Natural killer cell treated with Interleukin-12 subunit alpha and Interleukin-12 subunit beta and Interleukin-15 and Interleukin-18, amount 100 ng/mL, for 72 hours (primary cell): ENCODE measurements around the gene RNF141. TPM values are rescaled to one million over a fixed set of nuclear protein-coding genes. Genes with fewer than 3 reads are reported as not detected.
A peak's percentile ranks its signal among the peaks of the same experiment; 100 is the strongest.

Experiments
- ATAC-seq, 2 donors: fragments of 150-1000 bp; cut with Tn5 transposase in 1 of 2; sonication (Bioruptor Pico), chemical (Tn5 transposase) in 1 of 2; 2 replicates each; pipeline ENCODE4 v1.10.0; 2021
- DNase-seq: peaks from one replicate; pipeline ENCODE4 v3.0.0; 2022; ENCODE audit warnings: low spot score
- H3K27ac Mint-ChIP-seq, 2 donors: 1 replicate in 1 of 2; 2 replicates in 1 of 2; pipeline ENCODE4 v1.8.0; 2022; ENCODE audit warnings: mixed read lengths in 2 of 2, mild to moderate bottlenecking in 1 of 2, moderate library complexity in 1 of 2
- H3K27me3 Mint-ChIP-seq, 2 donors: 1 replicate in 1 of 2; 2 replicates in 1 of 2; pipeline ENCODE4 v1.8.0; 2022; ENCODE audit warnings: mixed read lengths in 2 of 2
- H3K36me3 Mint-ChIP-seq: one replicate; pipeline ENCODE4 v1.8.0; 2022; ENCODE audit warnings: mixed read lengths
- H3K4me1 Mint-ChIP-seq, 2 donors: 1 replicate in 1 of 2; 2 replicates in 1 of 2; pipeline ENCODE4 v1.8.0; 2022; ENCODE audit warnings: low read depth in 2 of 2, mixed read lengths in 2 of 2, mild to moderate bottlenecking in 1 of 2
- H3K4me3 Mint-ChIP-seq: one replicate; pipeline ENCODE4 v1.8.0; 2022; ENCODE audit warnings: mixed read lengths
- H3K9me3 Mint-ChIP-seq: 2 replicates; pipeline ENCODE4 v1.8.0; 2022; ENCODE audit warnings: mixed read lengths
- total RNA-seq, 2 donors: library from RNA; stranded (reverse); gene quantifications; one replicate each; pipeline ENCODE4 v1.2.3, GENCODE V29; 2022

RNF141 gene
- total RNA-seq, 2 donors from 2014 or later = 9.5 to 12.7 TPM

DNA sequence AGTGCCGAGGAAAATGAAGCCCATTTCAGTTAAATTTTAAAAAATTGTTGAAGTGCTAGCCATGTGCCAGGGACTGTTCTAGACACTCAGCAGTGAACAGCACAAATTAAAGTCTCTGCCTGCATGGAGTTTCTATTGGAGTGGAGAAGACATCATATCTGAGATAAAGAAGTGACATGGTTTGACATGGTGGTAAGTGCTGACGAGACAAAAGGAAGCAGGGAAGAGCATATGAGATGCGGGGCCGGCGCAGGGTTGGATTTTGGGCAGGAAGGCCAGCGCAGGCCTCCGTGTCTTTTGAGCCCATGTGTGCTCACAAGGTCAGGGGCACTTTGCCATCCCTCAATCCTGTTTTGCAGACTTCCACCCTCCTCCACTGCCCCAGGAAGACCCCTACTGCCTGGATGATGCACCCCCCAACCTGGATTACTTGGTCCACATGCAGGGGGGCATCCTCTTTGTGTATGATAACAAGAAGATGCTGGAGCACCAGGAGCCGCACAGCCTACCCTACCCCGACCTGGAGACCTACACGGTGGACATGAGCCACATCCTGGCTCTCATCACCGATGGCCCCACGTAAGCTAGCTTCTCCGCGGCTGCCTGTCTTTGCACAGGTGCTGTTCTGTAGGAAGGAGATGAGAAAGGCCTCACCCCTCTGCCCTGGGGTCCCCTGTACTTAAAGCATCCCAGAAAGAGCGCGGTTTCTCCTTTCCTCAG is 56.4 kb downstream of the RNF141 start:
- Mint-ChIP-seq H3K4me3 (no peak overlapping the region), H3K36me3 (no peaks in the 10 kb centered on the region), H3K27me3 (peaks cover 0 to 5% of the 10 kb centered on the region in 2 donors), H3K4me1 (peaks cover 8 to 11% of the 10 kb centered on the region in 2 donors), H3K27ac (no peak overlapping the region), H3K9me3 (no peaks in the 10 kb centered on the region)
- ATAC-seq (no peak), DNase-seq (no peak)

- H3K4me3 Mint-ChIP-seq = no peak overlapping the region
- H3K36me3 Mint-ChIP-seq = no peaks in the 10 kb centered on the region
- no peaks in the 10 kb centered on the region for H3K9me3 Mint-ChIP-seq
- no peak for DNase-seq
- H3K27me3 Mint-ChIP-seq = peaks cover 0 to 5% of the 10 kb centered on the region in 2 donors
- ATAC-seq = no peak
- H3K27ac Mint-ChIP-seq = no peak overlapping the region
- H3K4me1 Mint-ChIP-seq = peaks cover 8 to 10% of the 10 kb centered on the region in 2 donors
Measured at GRCh38 chr11:10483584-10483983, 57.4 kb downstream of the RNF141 start.

GRCh38 chr11:10483174-10483573 is 57.8 kb downstream of the RNF141 start:
- no peak overlapping the region for H3K4me3 Mint-ChIP-seq
- H3K36me3 Mint-ChIP-seq = no peaks in the 10 kb centered on the region
- H3K4me1 Mint-ChIP-seq = peaks cover 7 to 9% of the 10 kb centered on the region in 2 donors
- ATAC-seq (no peak), DNase-seq (no peak)
- no peaks in the 10 kb centered on the region for H3K9me3 Mint-ChIP-seq
- H3K27ac Mint-ChIP-seq = no peak overlapping the region
- H3K27me3 Mint-ChIP-seq = peaks cover 0 to 3% of the 10 kb centered on the region in 2 donors

- ATAC-seq (no peak), DNase-seq (no peak)
- Mint-ChIP-seq H3K4me3 (no peak overlapping the region), H3K4me1 (peaks cover 6% of the 10 kb centered on the region in 2 donors), H3K36me3 (no peaks in the 10 kb centered on the region), H3K27ac (no peak overlapping the region), H3K9me3 (no peaks in the 10 kb centered on the region), H3K27me3 (no peaks in the 10 kb centered on the region)
Measured at GRCh38 chr11:10481560-10482349, 59.2 kb downstream of the RNF141 start.

GRCh38 chr11:10480760-10481159 is 60.2 kb downstream of the RNF141 start:
- Mint-ChIP-seq H3K27me3 (no peaks in the 10 kb centered on the region), H3K27ac (no peak overlapping the region), H3K36me3 (no peaks in the 10 kb centered on the region), H3K4me3 (no peak overlapping the region), H3K9me3 (no peaks in the 10 kb centered on the region), H3K4me1 (peaks cover 8 to 10% of the 10 kb centered on the region in 2 donors)
- no peak for DNase-seq
- no peak for ATAC-seq

- H3K27ac Mint-ChIP-seq = no peak overlapping the region
- H3K4me1 Mint-ChIP-seq = peaks cover 8 to 10% of the 10 kb centered on the region in 2 donors
- no peak for ATAC-seq
Measured at GRCh38 chr11:10480026-10480425, 61.0 kb downstream of the RNF141 start.

GRCh38 chr11:10478574-10479550 is 62.1 kb downstream of the RNF141 start:
- Mint-ChIP-seq H3K4me3 (no peak overlapping the region), H3K9me3 (no peaks in the 10 kb centered on the region), H3K36me3 (no peaks in the 10 kb centered on the region), H3K4me1 (peaks cover 8 to 10% of the 10 kb centered on the region in 2 donors), H3K27ac (no peak overlapping the region), H3K27me3 (no peaks in the 10 kb centered on the region)
- ATAC-seq = no peak
- DNase-seq = no peak

More at GRCh38 chr11:10480026-10480425, 61.0 kb downstream of the RNF141 start:
- Mint-ChIP-seq H3K36me3 (no peaks in the 10 kb centered on the region), H3K27me3 (no peaks in the 10 kb centered on the region), H3K4me3 (no peak overlapping the region), H3K9me3 (no peaks in the 10 kb centered on the region)
- DNase-seq = no peak

GRCh38 chr11:10478066-10478465 is 62.9 kb downstream of the RNF141 start:
- H3K27ac Mint-ChIP-seq = no peak overlapping the region
- DNase-seq = no peak
- peaks cover 11 to 15% of the 10 kb centered on the region in 2 donors for H3K4me1 Mint-ChIP-seq
- H3K9me3 Mint-ChIP-seq = no peaks in the 10 kb centered on the region
- no peak overlapping the region for H3K4me3 Mint-ChIP-seq
- H3K27me3 Mint-ChIP-seq = no peaks in the 10 kb centered on the region
- no peak for ATAC-seq
- H3K36me3 Mint-ChIP-seq = no peaks in the 10 kb centered on the region

GRCh38 chr11:10477690-10478046 is 63.3 kb downstream of the RNF141 start:
- H3K27me3 Mint-ChIP-seq = no peaks in the 10 kb centered on the region
- H3K36me3 Mint-ChIP-seq = no peaks in the 10 kb centered on the region
- peaks cover 13 to 19% of the 10 kb centered on the region in 2 donors for H3K4me1 Mint-ChIP-seq
- no peak for DNase-seq
- no peaks in the 10 kb centered on the region for H3K9me3 Mint-ChIP-seq
- no peak for ATAC-seq
- H3K27ac Mint-ChIP-seq = no peak overlapping the region
- no peak overlapping the region for H3K4me3 Mint-ChIP-seq

GRCh38 chr11:10476927-10477689 is 63.9 kb downstream of the RNF141 start:
- no peaks in the 10 kb centered on the region for H3K9me3 Mint-ChIP-seq
- no peak for ATAC-seq
- H3K4me3 Mint-ChIP-seq = no peak overlapping the region

DNA sequence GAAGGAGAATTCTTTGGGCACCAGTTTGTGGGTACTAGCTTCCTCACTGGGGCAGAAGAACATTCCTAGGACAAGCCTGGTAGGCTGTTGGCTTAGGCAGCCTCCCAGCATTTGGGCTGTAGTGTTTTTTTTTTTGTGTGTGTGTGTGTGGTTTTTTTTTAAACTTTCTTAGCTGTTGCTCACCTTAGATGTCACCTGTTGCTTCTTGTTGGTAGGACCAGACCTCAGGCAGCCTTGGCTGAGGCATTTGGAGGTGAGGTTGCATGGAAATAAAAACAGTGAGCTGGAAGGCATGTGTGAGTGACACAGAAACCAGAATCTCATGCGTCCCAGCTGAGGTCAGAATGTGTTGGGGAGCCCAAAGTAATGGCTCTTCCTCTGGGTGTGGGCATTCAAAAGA is 64.6 kb downstream of the RNF141 start:
- Mint-ChIP-seq H3K4me3 (no peak overlapping the region), H3K27me3 (no peaks in the 10 kb centered on the region), H3K9me3 (no peaks in the 10 kb centered on the region), H3K36me3 (no peaks in the 10 kb centered on the region), H3K27ac (peak overlapping the region in 1 of 2 donors; percentile 46), H3K4me1 (peaks cover 13 to 23% of the 10 kb centered on the region in 2 donors)
- ATAC-seq = no peak
- no peak for DNase-seq

More at GRCh38 chr11:10476927-10477689, 63.9 kb downstream of the RNF141 start:
- peaks cover 13 to 20% of the 10 kb centered on the region in 2 donors for H3K4me1 Mint-ChIP-seq
- no peak for DNase-seq
- no peaks in the 10 kb centered on the region for H3K27me3 Mint-ChIP-seq
- H3K36me3 Mint-ChIP-seq = no peaks in the 10 kb centered on the region
- peak overlapping the region in 1 of 2 donors; percentile 46 for H3K27ac Mint-ChIP-seq

GRCh38 chr11:10474551-10474950 is 66.4 kb downstream of the RNF141 start:
- ATAC-seq (no peak), DNase-seq (no peak)
- Mint-ChIP-seq H3K4me1 (peaks cover 13 to 23% of the 10 kb centered on the region in 2 donors), H3K36me3 (no peaks in the 10 kb centered on the region), H3K9me3 (no peaks in the 10 kb centered on the region), H3K27ac (no peak overlapping the region), H3K27me3 (no peaks in the 10 kb centered on the region), H3K4me3 (no peak overlapping the region)

GRCh38 chr11:10473371-10473770 is 67.6 kb downstream of the RNF141 start:
- ATAC-seq (no peak), DNase-seq (no peak)
- Mint-ChIP-seq H3K27me3 (no peaks in the 10 kb centered on the region), H3K4me3 (no peak overlapping the region), H3K4me1 (peaks cover 13 to 22% of the 10 kb centered on the region in 2 donors), H3K36me3 (peaks cover 6% of the 10 kb centered on the region), H3K9me3 (no peaks in the 10 kb centered on the region), H3K27ac (no peak overlapping the region)
